Measurements from ENCODE around the gene LDLRAD4.

- TF ChIP-seq, protein P1, sequence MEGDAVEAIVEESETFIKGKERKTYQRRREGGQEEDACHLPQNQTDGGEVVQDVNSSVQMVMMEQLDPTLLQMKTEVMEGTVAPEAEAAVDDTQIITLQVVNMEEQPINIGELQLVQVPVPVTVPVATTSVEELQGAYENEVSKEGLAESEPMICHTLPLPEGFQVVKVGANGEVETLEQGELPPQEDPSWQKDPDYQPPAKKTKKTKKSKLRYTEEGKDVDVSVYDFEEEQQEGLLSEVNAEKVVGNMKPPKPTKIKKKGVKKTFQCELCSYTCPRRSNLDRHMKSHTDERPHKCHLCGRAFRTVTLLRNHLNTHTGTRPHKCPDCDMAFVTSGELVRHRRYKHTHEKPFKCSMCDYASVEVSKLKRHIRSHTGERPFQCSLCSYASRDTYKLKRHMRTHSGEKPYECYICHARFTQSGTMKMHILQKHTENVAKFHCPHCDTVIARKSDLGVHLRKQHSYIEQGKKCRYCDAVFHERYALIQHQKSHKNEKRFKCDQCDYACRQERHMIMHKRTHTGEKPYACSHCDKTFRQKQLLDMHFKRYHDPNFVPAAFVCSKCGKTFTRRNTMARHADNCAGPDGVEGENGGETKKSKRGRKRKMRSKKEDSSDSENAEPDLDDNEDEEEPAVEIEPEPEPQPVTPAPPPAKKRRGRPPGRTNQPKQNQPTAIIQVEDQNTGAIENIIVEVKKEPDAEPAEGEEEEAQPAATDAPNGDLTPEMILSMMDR (IDR thresholded peaks at IDR 0.05), result no peak
- TF ChIP-seq POLR2A (IDR thresholded peaks at IDR 0.05), result no peak
Measured at GRCh38 chr18:13560306-13560705, 341.7 kb downstream of the LDLRAD4 start.
